Psoas muscle (tissue), 8 donors: ENCODE data around the gene AGBL5. TPM values are rescaled to one million over a fixed set of nuclear protein-coding genes. Genes with fewer than 3 reads are reported as not detected.

Experiments used
- ATAC-seq, 4 donors: fragments of 200-7000 bp; cut with Tn5 transposase; one replicate each; pipeline ENCODE4 v1.9.1; 2020; ENCODE audit warnings: moderate library complexity in 3 of 4, mild to moderate bottlenecking in 2 of 4
- DNase-seq, 2 donors: peaks; one replicate each; pipeline ENCODE4 v3.0.0-alpha.2; 2020
- H3K27ac ChIP-seq: fragments of 200-600 bp; one replicate; pipeline ENCODE4 v1.8.0; 2022
- H3K27me3 ChIP-seq, 3 donors: fragments of 200-600 bp in 1 of 3; one replicate each; pipeline versions ENCODE4 v1.6.1 to v1.8.0; 2013 to 2022; ENCODE audit warnings: low read length in 2 of 3, mild to moderate bottlenecking in 2 of 3, moderate library complexity in 1 of 3; ENCODE audit not compliant: insufficient read depth in 3 of 3
- H3K36me3 ChIP-seq, 2 donors: fragments of 200-600 bp in 1 of 2; one replicate each; pipeline versions ENCODE4 v1.6.1 to v1.8.0; 2013 to 2022; ENCODE audit warnings: low read depth in 1 of 2, mild to moderate bottlenecking in 1 of 2, moderate library complexity in 1 of 2; ENCODE audit not compliant: insufficient read depth in 1 of 2
- H3K4me1 ChIP-seq: fragments of 200-600 bp; one replicate; pipeline ENCODE4 v1.8.0; 2022
- H3K4me3 ChIP-seq: fragments of 200-600 bp; one replicate; pipeline ENCODE4 v1.8.0; 2022; ENCODE audit warnings: mild to moderate bottlenecking
- H3K9me3 ChIP-seq: fragments of 200-600 bp; one replicate; pipeline ENCODE4 v1.8.0; 2022
- WGBS, 3 donors: extraction: QIAGEN DNeasy Blood & Tissue Kit; methylation state at CpG; one replicate each; pipeline versions ENCODE4 v1.1.6 to v1.1.7; 2013; 5-methylcytosine and 5-hydroxymethylcytosine counted together
- intact Hi-C, 2 donors: fragments of 100-400 bp; cut with DNase I; formaldehyde crosslinking; loops; one replicate each; pipeline versions ENCODE4 v1.11.0 to v1.14.2; 2022
- polyA plus RNA-seq, 3 donors: library from polyadenylated mRNA; stranded (reverse); fragments of 200-250 nt; gene quantifications; one replicate each; pipeline ENCODE4 v1.2.3, GENCODE V29; 2013
- total RNA-seq, 4 donors: library from RNA; stranded (reverse); fragmentation: NEBNext Ultra II Directional in 2 of 4; extraction: Animal tissue kit (Norgen Biotek cat#: 25700) in 2 of 4; gene quantifications; one replicate each; pipeline versions ENCODE4 v1.2.1 to v1.2.4, GENCODE V29; 2021 to 2023
- TF ChIP-seq, protein P1 (sequence below): fragments of 200-600 bp; IDR thresholded peaks from one replicate; pipeline ENCODE4 v1.8.0; 2022; ENCODE audit warnings: antibody characterized with exemption
- donor health status: healthy with polysubstance abuse.
- donor health status: DM: no; HTN: no; CAD: no; lungs with moderate emphysema.
- donor health status: Bipolar disorder and iron deficiency.
- donor health status: healthy.
- donor health status: DM: yes; HTN: yes; CAD: no.
- donor health status: DM: no; HTN: no; CAD: no.
- donor health status: DM: no; HTN: no; CAD: no.
- donor health status: DM: yes; HTN: yes; CAD: no.

AGBL5 gene
- total and polyA plus RNA-seq, 7 donors: 3.6 to 8.6 (median 5.5) TPM

DNA sequence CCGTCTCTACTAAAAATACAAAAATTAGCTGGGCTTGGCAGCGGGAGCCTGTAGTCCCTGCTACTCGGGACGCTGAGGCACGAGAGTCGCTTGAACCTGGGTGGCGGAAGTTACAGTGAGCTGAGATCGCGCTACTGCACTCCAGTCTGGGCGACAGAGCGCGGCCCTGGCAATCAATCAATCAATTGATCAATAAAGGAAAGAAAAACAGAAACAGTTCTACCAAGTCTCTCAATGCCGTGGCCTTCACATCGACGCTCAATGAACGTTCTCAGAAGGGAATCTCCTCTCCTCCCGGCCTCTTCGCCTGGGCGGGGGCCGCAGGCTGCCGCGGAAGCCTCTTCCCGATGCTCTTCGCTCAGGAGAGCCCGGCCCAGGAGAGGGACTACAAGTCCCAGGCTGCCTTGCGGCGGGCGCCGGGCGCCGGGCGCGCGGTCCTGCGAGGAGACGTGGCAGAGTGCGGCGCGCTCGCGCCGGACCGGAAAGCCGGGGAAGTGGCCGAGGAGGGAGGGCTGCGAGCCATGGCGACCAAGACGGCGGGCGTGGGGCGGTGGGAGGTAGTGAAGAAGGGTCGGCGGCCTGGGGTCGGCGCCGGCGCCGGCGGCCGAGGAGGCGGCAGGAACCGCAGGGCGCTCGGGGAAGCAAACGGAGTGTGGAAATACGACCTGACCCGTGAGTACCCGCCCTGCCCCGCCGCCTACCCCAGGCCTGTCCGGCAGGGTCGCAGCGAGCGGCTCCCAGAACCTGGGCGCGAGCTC lies 18.8 kb upstream of the AGBL5 start, which contains the start of gene TMEM214:
Gene TMEM214, plus strand, starts transcription at position 471 of the 758 bp plus-strand sequence. Its CDS starts 51 bp downstream, at position 522.
- peaks cover 8 to 52% of the 10 kb centered on the region in 2 donors for H3K36me3 ChIP-seq
- intact Hi-C loops: no loop called here
- H3K4me3 ChIP-seq: peak within 1 kb of the TSS; percentile 79
- peaks cover 16% of the 10 kb centered on the region for H3K4me1 ChIP-seq
- DNase-seq: peak; percentile 92 to 95
- H3K27ac ChIP-seq: peak within 1 kb of the TSS; percentile 88
- ATAC-seq: peak; percentile 96 to 97 (median 97)
- TF ChIP-seq, protein P1, sequence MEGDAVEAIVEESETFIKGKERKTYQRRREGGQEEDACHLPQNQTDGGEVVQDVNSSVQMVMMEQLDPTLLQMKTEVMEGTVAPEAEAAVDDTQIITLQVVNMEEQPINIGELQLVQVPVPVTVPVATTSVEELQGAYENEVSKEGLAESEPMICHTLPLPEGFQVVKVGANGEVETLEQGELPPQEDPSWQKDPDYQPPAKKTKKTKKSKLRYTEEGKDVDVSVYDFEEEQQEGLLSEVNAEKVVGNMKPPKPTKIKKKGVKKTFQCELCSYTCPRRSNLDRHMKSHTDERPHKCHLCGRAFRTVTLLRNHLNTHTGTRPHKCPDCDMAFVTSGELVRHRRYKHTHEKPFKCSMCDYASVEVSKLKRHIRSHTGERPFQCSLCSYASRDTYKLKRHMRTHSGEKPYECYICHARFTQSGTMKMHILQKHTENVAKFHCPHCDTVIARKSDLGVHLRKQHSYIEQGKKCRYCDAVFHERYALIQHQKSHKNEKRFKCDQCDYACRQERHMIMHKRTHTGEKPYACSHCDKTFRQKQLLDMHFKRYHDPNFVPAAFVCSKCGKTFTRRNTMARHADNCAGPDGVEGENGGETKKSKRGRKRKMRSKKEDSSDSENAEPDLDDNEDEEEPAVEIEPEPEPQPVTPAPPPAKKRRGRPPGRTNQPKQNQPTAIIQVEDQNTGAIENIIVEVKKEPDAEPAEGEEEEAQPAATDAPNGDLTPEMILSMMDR: no peak
- H3K27me3 ChIP-seq: no peaks in the 10 kb centered on the region
- H3K9me3 ChIP-seq: no peaks in the 10 kb centered on the region
- 1% methylated on average over 68 to 76 of the region's 76 CpGs for WGBS, 3 donors

DNA sequence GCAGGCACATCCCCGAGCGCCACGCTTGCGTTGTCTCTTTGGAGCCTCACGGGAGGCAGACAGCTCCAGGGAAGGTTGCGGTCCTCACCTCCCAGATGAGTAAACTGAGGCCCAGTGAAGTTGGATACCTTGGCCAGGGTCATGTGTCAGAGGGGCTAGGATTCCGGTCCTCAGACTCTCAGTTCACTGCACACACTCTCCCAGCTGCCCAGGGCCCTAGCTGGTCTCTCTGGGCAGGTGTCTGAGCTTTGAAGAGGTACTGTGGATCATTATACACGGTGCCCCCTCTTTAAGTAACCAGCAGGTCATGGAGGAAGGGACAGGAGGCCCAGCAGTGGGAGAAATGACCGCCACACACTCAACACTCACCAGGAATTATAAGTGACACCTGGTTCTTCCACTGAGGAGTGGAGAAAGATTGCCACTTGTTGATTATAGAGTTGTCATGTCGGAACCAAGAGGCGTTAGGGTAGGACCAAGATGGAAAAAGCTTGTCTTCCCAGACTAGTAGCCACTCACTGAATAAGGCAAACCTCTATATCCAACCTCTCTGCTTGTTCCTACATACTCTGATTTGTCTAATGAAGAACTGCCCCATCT lies 18.1 kb upstream of the AGBL5 start:
- H3K27ac ChIP-seq: peak overlapping the region; percentile 88
- intact Hi-C loops: no loop called here
- peak in 3 of 4 donors; percentile 6 to 13 (median 11) for ATAC-seq
- TF ChIP-seq, protein P1: no peak
- H3K9me3 ChIP-seq: no peaks in the 10 kb centered on the region
- H3K27me3 ChIP-seq: no peaks in the 10 kb centered on the region
- peak in 1 of 2 donors; percentile 33 for DNase-seq
- H3K36me3 ChIP-seq: peaks cover 10 to 52% of the 10 kb centered on the region in 2 donors
- WGBS, 3 donors: 6 to 10% (median 7%) methylated on average over 11 of the region's 11 CpGs
- H3K4me3 ChIP-seq: peak overlapping the region; percentile 79
- H3K4me1 ChIP-seq: peaks cover 16% of the 10 kb centered on the region

DNA sequence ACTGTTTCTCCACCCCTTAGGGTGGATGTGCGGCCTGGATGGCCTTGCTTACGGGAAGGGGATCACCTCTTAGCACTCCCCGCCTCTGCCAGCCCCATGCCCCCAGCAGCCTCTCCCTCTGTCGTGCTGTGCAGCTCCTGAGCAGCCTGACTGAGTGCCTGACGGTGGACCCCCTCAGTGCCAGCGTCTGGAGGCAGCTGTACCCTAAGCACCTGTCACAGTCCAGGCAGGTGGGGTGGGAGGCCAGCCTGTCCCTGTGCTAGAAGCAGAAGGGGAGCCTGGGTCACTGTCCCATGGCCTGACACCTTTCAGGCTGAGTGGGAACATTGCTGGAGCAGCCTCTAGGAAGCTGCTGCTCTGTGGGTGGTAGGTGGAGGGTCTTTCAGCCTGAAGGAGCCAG lies 13.5 kb upstream of the AGBL5 start:
- Histone ChIP-seq H3K36me3 (peaks cover 10 to 68% of the 10 kb centered on the region in 2 donors), H3K27me3 (no peaks in the 10 kb centered on the region), H3K27ac (no peak overlapping the region), H3K9me3 (no peaks in the 10 kb centered on the region), H3K4me1 (peaks cover 25% of the 10 kb centered on the region), H3K4me3 (no peak overlapping the region)
- WGBS, 3 donors: 84 to 88% (median 86%) methylated on average over 6 of the region's 6 CpGs
- intact Hi-C loops: loop anchor here in 1 of 2 donors (5.0 kb wide), 1 partner anchor 44 kb away; no protein-coding TSS in a partner anchor
- no peak for ATAC-seq
- TF ChIP-seq, protein P1: no peak
- no peak for DNase-seq

DNA sequence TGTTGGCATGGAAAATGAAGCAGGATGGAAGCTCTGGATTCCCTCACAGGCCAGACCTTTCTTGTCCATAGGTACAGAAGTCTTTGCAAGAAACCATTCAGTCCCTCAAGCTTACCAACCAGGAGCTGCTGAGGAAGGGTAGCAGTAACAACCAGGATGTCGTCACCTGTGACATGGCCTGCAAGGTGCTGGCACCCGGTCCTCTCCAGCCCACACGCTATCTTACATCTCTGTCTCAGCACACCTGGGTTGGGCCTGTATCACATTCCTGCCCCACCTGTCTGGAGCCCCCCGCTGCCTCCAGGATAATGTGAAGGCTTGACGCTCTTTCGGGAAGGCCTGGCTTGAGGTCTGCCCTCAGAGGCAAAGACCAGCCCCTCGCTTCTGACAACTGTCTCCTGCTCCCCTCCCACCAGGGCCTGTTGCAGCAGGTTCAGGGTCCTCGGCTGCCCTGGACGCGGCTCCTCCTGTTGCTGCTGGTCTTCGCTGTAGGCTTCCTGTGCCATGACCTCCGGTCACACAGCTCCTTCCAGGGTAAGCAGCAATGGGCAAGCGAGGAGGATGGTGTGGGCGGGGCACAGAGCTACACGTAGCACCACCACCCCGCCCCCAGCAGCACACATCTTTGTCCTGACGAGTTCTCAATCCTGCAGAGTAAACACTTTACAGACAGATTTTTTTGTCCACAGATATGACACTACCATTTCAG lies 12.7 kb upstream of the AGBL5 start:
- H3K27me3 ChIP-seq: no peaks in the 10 kb centered on the region
- H3K4me3 ChIP-seq: no peak overlapping the region
- peaks cover 10 to 68% of the 10 kb centered on the region in 2 donors for H3K36me3 ChIP-seq
- 87 to 93% (median 87%) methylated on average over 17 of the region's 17 CpGs for WGBS, 3 donors
- no peak for ATAC-seq
- DNase-seq: no peak
- H3K4me1 ChIP-seq: peaks cover 21% of the 10 kb centered on the region
- H3K9me3 ChIP-seq: no peaks in the 10 kb centered on the region
- TF ChIP-seq, protein P1: no peak
- no peak overlapping the region for H3K27ac ChIP-seq
- intact Hi-C loops: loop anchor here in 1 of 2 donors (5.0 kb wide), 1 partner anchor 44 kb away; no protein-coding TSS in a partner anchor
